GM12875 (cell line): ENCODE measurements around the gene CDC25B.

Experiments
- H3K4me3 ChIP-seq: one replicate; pipeline ENCODE4 v1.5.1; 2011; ENCODE audit warnings: low read depth, low read length, control low read depth
- CTCF ChIP-seq: IDR thresholded peaks from 2 replicates; pipeline ENCODE4 v1.5.1; 2011; ENCODE audit warnings: low read depth, mild to moderate bottlenecking, control low read depth, inconsistent platforms, low read length, moderate library complexity, borderline replicate concordance; ENCODE audit not compliant: insufficient read depth

The CDC25B gene

GRCh38 chr20:3781153-3781910, 14.8 kb upstream of the CDC25B start, which contains the start of gene SPEF1:
SPEF1 (minus strand) TSS chr20:3781448; CDS start chr20:3781287, 161 bp downstream.
- 0 out of 2 replicates have a peak, but pooled peaks have one; percentile 4 for TF ChIP-seq CTCF
- H3K4me3 ChIP-seq = peak within 1 kb of the TSS; percentile 18

GRCh38 chr20:3782597-3782996, 13.5 kb upstream of the CDC25B start:
- no peak overlapping the region for H3K4me3 ChIP-seq
- no peak for TF ChIP-seq CTCF

- no peak overlapping the region for H3K4me3 ChIP-seq
- TF ChIP-seq CTCF = no peak
These were observed 13.0 kb upstream of the CDC25B start for GRCh38 chr20:3783068-3783489.

DNA sequence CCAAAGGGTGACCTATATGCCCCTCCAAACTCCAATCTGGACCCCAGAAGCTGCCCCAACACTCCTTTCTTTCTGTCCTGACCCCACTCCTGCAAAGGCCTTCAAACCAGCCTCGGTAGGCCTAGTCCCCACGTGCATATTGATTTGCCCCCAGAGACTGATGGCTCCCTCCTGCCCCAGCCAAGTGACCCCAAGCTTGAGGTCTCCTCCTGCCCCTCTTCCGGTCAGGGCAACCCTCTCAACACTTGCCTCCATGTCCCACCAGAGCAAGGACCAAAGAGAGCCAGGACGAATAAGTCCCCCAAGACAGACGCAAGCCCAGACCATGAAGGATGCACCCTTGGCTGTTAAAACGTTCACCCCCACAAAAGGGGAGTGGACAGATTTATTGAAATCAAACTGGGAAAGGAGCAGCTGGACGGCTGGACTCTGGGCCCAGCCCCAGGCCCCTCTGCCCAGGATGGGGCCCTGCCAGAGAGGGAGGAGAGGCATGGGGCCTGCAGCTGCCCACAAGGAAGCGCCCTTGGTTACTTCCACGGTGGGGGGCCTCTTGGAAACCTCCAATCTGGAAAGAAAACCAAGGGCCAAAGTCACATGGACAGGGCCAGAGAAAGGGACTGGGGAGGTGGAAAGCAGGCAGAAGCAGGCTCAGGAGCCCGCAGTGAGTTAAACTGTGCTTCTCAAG, 12.5 kb upstream of the CDC25B start:
- no peak overlapping the region for H3K4me3 ChIP-seq

GRCh38 chr20:3784216-3784853, 11.8 kb upstream of the CDC25B start:
- no peak overlapping the region for H3K4me3 ChIP-seq
- no peak for TF ChIP-seq CTCF

More for the DNA sequence above, 12.5 kb upstream of the CDC25B start:
- no peak for TF ChIP-seq CTCF

GRCh38 chr20:3784863-3785239, 11.3 kb upstream of the CDC25B start:
- H3K4me3 ChIP-seq = no peak overlapping the region
- TF ChIP-seq CTCF = no peak
